TTC549 (cell line): Measurements from ENCODE around the gene DLGAP1.

Source experiments
- FAIRE-seq: peaks from 2 replicates; lab custom pipeline; 2012; peaks lifted over from hg19 to GRCh38; lab: Jason Lieb, UNC

Gene DLGAP1

GRCh38 chr18:3682061-3682460, 773.0 kb downstream of the DLGAP1 start:
- no peak for FAIRE-seq

GRCh38 chr18:3679241-3679640, 775.9 kb downstream of the DLGAP1 start:
- no peak for FAIRE-seq

DNA sequence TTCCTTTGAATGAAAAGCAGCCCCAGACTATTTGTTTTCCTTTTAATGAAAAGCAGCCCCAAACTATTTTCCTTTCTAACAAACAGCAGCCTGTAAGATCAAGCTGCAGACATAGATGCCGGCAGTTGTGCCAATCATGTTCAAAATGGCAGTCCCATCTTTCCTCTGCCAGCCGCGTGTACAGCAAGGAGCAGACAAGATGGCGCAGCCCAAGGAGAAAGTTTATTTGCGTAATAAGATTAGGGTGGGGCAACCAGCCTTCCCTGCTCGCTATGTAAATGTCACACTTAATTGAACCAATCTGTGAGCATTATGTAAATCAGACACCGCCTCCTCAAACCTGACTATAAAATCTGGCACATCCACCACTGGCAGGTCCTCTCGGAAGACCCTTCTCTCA, 779.1 kb downstream of the DLGAP1 start:
- FAIRE-seq = no peak

DNA sequence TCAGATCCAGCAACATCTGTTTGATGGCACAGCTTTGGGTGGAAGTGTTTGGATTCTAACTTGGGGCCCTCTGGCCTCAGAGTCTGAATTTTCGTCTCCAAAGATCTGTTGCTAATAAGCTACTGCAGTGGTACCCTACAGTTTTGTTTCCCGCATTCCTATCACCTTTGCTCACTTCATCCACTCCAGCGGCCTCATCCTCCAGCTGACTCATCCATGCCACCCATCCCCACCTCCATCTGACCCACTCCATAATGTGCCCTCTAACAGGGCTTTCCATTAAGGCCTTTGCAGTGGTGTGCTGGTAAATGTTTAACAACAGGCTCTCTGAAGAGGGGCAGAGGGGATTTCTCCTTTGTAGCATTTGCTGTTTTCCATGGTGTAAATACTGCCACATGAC, 779.7 kb downstream of the DLGAP1 start:
- no peak for FAIRE-seq

DNA sequence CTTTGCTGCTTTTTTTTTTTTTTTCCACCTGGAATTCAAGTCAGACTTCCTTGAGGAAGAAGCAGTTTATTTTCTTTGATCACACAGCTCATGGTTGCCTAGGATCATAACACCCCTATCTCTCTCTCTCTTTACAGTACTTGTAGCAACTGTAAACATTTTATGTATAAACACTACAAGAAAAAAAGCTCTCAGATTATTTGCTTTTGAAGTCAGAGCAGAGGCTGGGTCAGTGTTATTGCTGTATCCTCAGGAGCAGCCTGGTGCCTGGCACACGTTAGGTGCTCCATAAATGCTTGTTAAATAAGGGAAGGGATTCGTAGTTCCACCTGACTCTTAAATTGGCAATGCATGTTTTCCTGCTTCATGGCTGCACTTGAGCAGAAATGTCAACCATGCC, 783.9 kb downstream of the DLGAP1 start:
- no peak for FAIRE-seq

GRCh38 chr18:3669376-3669775, 785.7 kb downstream of the DLGAP1 start:
- FAIRE-seq = no peak

GRCh38 chr18:3667255-3668137, 787.6 kb downstream of the DLGAP1 start:
- FAIRE-seq = no peak

DNA sequence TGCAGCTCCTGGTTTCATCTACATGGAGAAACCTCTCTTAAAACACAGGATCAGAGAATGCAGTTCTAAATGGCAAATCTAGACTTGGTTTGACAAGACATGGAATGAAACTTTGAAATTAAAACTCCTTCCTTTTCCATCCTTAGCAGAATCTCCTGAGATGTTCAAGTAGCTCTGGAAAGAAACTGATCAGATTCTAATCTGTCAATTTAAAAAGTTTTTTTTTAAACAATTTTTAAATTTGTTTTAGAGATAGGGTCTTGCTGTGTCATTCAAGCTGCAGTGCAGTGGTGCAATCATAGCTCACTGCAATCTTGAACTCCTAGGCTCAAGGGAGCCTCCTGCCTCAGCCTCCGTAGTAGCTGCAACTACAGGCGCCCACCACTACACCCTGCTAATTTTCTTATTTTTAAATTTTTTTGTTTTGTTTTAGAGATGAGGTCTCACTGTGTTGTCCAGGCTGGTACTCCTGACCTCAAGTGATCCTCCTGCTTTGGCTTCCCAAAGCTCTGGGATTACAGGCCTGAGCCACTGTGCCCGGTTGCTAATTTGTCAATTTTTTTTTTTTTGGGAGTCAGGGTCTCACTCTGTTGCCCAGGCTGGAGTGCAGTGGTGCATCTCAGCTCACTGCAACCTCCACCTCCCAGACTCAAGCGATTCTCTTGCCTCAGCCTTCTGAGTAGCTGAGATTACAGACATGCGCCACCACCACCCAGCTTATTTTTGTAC, 788.4 kb downstream of the DLGAP1 start:
- FAIRE-seq = no peak

DNA sequence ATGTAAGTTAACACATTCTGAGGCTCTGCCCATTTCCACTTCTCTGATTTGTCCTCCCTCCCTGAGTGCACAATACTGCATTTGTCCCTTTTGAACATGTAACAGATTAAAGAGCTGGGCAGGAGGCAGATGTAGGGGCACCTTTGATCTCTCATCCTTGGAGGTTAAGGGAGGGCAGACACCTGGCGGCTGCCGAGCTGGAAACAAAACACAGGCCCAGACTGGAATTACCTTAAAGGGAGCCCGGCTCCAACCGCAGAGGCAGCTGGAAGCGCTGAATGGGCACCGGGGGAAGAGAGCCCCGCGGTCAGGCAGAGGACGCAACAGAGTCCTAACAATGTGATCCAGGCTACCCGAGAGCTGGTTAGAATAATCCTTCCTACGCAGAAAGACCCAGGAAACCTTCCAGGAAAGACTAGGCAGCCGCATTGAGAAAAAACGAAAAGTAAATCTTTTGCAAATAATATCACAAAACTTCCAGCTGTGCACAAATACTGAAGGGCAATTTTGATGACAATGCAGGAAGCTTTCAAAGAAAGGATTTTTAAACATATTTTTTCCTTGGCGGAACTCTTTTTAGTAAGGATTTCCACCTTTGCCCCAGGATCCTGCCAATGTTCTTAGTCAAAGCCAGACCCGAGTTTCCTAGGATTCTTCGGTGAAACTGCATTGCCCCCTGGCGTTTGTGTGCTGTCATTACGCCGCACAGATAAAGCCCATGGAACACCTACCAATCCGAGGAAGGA, 789.2 kb downstream of the DLGAP1 start:
- peak; percentile 98 for FAIRE-seq

- no peak for FAIRE-seq
Observed at GRCh38 chr18:3665204-3665603, 789.9 kb downstream of the DLGAP1 start.

DNA sequence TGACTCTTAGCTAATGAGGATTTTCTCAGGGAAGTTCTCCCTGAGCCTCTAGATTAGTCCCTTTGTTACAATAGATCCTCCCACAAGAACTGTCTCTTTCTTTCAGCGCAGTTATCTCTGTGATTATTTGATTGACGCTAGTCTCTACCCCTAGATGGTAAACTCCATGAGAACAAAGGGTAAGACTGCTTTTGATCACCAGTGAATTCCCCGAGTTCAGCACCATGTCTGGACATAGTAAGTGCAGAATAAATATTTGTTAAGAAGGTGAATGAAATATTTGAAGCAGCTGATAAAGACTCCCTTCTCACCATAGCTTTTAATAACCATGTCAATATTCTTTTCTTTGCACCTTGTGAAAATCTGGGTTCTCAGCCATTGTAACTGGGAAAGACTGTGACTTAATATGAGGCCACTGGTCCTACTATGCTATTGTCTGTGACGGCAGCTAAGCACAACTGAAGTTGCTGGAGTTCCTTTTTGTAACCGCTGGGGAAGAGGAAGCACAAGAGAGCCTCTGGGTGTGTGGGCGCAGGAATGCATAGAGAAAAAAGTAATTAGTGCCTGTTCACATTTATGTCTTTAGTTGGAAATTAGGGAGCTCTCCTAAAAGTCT, 790.4 kb downstream of the DLGAP1 start:
- FAIRE-seq = peak; percentile 86

GRCh38 chr18:3663870-3664512, 791.1 kb downstream of the DLGAP1 start:
- no peak for FAIRE-seq

DNA sequence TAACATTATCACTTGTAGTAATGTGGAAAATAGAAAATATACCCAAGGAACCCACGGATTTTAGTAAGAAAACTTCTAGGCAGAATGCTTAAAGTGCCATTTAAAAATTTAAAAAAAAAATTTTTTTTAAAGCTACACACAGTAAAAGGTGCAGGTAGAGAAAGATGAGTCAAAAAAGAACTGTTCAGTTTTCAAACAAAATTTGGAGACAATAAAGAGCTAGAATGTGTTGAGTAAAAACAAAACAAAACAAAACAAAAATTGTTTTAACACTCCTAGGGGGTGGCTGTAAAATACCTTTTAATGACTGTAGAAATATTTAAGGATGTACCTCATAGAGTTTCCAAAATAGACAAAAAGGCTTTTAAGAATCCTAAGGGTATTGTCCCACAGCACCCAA, 793.1 kb downstream of the DLGAP1 start:
- FAIRE-seq = no peak

DNA sequence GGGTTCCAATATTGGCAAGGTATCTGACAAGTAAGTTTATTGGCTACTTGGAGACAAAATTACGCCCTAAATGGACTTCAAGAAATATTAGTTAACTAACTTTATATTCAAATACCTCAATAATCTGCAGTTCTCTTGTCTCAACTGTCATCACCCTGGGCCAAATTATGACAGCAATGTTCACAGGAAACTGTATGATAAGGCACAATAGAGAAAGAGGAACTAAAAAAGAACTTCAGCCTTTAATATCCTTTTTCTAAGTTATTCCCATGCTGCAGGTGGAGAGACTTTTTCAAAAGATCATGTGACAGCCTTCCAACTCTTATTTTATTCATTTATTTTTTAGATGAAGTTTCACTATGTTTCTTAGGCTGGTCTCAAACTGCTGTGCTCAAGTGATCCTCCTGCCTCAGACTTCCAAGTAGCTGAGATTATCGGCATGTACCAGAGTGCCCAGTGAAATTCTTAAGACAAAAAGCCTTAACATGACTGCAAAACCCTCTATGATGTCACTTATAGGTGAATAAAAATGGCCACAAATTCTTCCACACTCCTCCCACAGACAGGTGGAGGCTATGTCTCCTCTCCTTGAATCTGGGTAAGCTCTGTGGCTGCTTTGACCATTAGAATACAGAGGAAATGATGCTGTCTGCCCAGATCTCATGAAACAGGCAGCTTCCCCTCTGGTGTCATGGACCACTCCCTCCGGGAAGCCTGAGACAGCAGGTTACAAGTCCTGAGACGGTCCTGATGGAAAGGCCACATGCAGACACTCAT, 794.2 kb downstream of the DLGAP1 start:
- FAIRE-seq = no peak

GRCh38 chr18:3658529-3658928, 796.6 kb downstream of the DLGAP1 start:
- no peak for FAIRE-seq

DNA sequence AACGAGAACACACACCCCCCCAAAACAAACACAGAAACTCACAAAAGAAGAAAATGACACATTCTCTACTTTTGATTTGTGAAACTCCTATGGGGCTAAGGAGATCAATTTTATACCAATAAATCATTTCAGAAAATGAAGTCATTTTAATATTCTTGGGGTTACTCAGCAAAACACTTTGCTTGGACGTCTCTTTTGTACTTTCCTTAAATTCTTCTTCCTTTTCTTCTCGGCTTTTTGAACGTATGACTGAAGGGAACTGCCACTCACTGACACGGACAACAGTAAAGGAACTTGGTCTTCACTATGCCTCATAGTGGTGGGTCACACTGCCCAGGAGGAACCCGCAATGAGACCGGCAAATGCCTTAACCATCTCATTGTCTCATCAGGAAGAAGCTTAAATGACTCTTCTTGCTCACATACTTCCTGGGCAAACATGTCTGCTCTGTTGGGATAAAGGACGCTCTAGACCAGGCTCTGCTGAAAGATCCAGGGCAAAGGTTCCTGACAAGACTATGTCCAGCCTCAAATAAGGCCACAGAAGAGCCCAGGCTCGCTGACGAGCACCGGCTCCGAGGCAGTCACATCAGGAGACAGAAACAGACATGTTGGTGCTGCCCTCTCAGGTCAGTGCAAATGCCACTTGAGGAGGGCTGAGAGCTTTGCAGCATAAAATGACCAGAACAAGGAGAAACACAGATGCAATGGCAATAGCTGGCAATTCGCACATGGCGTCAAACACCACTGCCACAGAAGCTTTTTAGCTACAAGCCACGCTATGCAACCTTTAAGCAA, 799.7 kb downstream of the DLGAP1 start:
- no peak for FAIRE-seq

- FAIRE-seq = peak; percentile 67
Observed at GRCh38 chr18:3654442-3655253, 800.5 kb downstream of the DLGAP1 start.

DNA sequence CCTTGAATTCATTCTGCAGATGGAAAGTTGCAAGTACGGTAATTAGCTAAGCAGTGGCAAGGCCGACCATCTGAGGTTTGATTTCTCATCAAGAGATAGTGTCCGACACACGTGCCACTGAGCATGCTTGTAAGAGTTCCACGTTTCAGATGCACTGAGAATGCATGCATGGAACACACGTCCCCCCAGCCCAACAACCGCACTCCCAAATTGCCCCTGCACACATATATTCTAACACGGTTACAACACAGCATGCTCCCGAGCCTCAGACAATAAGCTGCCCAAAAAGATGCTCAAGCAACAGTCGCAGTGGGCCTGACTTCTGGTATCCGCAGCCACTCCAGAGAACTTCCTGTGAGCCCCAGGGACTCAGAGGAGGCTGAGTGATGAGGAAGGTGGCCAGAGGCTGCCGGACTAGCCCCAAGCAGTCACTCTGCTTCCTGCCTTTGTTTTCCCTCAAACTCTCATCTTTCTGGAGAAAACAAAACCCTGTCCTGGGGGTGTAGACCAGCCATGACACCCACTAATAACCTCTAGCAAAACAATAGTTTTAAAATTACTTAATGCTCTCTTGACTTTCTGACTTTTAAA, 801.2 kb downstream of the DLGAP1 start:
- no peak for FAIRE-seq

DNA sequence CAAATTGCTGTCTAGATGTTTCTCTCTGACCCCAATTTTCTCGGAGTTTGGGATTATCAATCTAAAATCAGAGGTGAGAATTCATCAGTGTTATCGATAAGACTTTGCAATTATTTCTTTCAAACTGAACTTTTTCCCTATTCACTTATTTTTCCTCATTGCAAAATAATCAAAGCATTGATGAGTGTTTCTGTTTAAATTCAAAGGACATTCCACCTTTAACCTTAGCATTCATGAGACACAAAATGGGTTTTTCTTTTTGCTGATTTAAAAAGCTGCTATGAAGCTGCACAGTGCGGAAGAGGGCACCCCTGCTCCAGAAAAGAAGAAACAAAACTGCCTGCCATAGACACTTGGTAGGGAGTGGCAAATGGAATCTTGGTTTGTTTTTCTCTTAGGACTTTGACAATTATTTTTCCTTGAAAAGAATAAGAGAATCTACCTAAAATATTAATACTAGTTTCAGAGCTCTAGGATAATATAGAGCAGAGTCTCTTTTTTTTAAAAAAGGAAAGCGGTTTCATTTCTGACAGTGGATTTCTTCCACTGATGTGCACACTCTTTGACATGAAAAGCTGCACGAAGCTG, 801.8 kb downstream of the DLGAP1 start:
- FAIRE-seq = no peak
